Mesenchymal stem cell (in vitro differentiated cells and primary cell): ENCODE measurements around the gene DAGLB.
"Not testable (repeated sequence)": the region's sequence is repeated elsewhere in the genome, so short reads cannot be mapped to it uniquely, and the experiment has no call there.

Source experiments
- DNase-seq: peaks from one replicate; pipeline ENCODE4 v3.0.0-alpha.2; 2013
- H2AFZ ChIP-seq: one replicate; pipeline ENCODE4 v1.6.1; 2013; ENCODE audit warnings: low read depth, mild to moderate bottlenecking, control low read depth, inconsistent platforms, low read length, moderate library complexity
- H2AK5ac ChIP-seq: 2 replicates; pipeline ENCODE4 v1.6.1; 2013; ENCODE audit warnings: low read length, moderate library complexity, mild to moderate bottlenecking, inconsistent platforms; ENCODE audit not compliant: severe bottlenecking
- H2BK120ac ChIP-seq: one replicate; pipeline ENCODE4 v1.6.1; 2013; ENCODE audit warnings: low read depth, mild to moderate bottlenecking, inconsistent platforms, low read length, moderate library complexity
- H2BK12ac ChIP-seq, 2 experiments: one replicate each; pipeline ENCODE4 v1.6.1; 2013; ENCODE audit warnings: inconsistent platforms in 2 of 2, low read length in 2 of 2, mild to moderate bottlenecking in 2 of 2, moderate library complexity in 2 of 2, control low read depth in 1 of 2
- H2BK15ac ChIP-seq: one replicate; pipeline ENCODE4 v1.6.1; 2013; ENCODE audit warnings: mild to moderate bottlenecking, low read depth, inconsistent platforms; ENCODE audit not compliant: poor library complexity, severe bottlenecking
- H2BK5ac ChIP-seq: 2 replicates; pipeline ENCODE4 v1.6.1; 2013; ENCODE audit warnings: low read depth, mild to moderate bottlenecking, low read length, control low read depth, inconsistent platforms; ENCODE audit not compliant: poor library complexity, severe bottlenecking
- H3K14ac ChIP-seq, 2 experiments: one replicate each; pipeline ENCODE4 v1.6.1; 2013; ENCODE audit warnings: inconsistent platforms in 2 of 2, low read length in 2 of 2, control low read depth in 1 of 2, mild to moderate bottlenecking in 1 of 2, moderate library complexity in 1 of 2
- H3K18ac ChIP-seq, 2 experiments: one replicate each; pipeline ENCODE4 v1.6.1; 2013; ENCODE audit warnings: inconsistent platforms in 2 of 2, low read length in 2 of 2, control low read depth in 1 of 2, low read depth in 1 of 2, mild to moderate bottlenecking in 1 of 2
- H3K23ac ChIP-seq, 2 experiments: one replicate each; pipeline ENCODE4 v1.6.1; 2013; ENCODE audit warnings: inconsistent platforms in 2 of 2, low read length in 2 of 2, mild to moderate bottlenecking in 2 of 2, moderate library complexity in 2 of 2, control low read depth in 1 of 2
- H3K27ac ChIP-seq: 2 replicates; pipeline ENCODE4 v1.5.1; 2013; ENCODE audit warnings: mild to moderate bottlenecking, moderate library complexity, low read length, control low read depth, inconsistent platforms; ENCODE audit not compliant: poor library complexity, severe bottlenecking
- H3K27me3 ChIP-seq, 2 experiments: 2 replicates each; pipeline versions ENCODE4 v1.6.1 to v1.7.0; 2013; ENCODE audit warnings: low read length in 2 of 2, mild to moderate bottlenecking in 2 of 2, moderate library complexity in 2 of 2, control low read depth in 1 of 2, inconsistent platforms in 1 of 2; ENCODE audit not compliant: control insufficient read depth in 1 of 2, insufficient read depth in 1 of 2
- H3K36me3 ChIP-seq, 2 experiments: 2 replicates each; pipeline versions ENCODE4 v1.6.1 to v1.7.0; 2013; ENCODE audit warnings: low read length in 2 of 2, control low read depth in 1 of 2, inconsistent platforms in 1 of 2, low read depth in 1 of 2, mild to moderate bottlenecking in 1 of 2; ENCODE audit not compliant: insufficient read depth in 2 of 2, control insufficient read depth in 1 of 2
- H3K4ac ChIP-seq, 2 experiments: one replicate each; pipeline ENCODE4 v1.6.1; 2013; ENCODE audit warnings: inconsistent platforms in 2 of 2, low read length in 2 of 2, mild to moderate bottlenecking in 2 of 2, moderate library complexity in 2 of 2, control low read depth in 1 of 2, low read depth in 1 of 2
- H3K4me1 ChIP-seq: 2 replicates; pipeline ENCODE4 v1.6.1; 2013; ENCODE audit warnings: low read depth, low read length, control low read depth; ENCODE audit not compliant: control insufficient read depth, insufficient read depth
- H3K4me2 ChIP-seq: 2 replicates; pipeline ENCODE4 v1.6.1; 2013; ENCODE audit warnings: low read length, mild to moderate bottlenecking, inconsistent platforms; ENCODE audit not compliant: poor library complexity, severe bottlenecking
- H3K4me3 ChIP-seq, 2 experiments: 2 replicates each; pipeline versions ENCODE4 v1.5.1 to v1.7.0; 2013; ENCODE audit warnings: low read length in 2 of 2, mild to moderate bottlenecking in 2 of 2, control low read depth in 1 of 2, low read depth in 1 of 2; ENCODE audit not compliant: insufficient read depth in 1 of 2
- H3K79me1 ChIP-seq: replicated peaks from 2 replicates; pipeline ENCODE4 v1.6.1; 2013; ENCODE audit warnings: mild to moderate bottlenecking, control low read depth, low read length, inconsistent platforms; ENCODE audit not compliant: poor library complexity, severe bottlenecking
- H3K9ac ChIP-seq: 2 replicates; pipeline ENCODE4 v1.7.0; 2013; ENCODE audit warnings: mild to moderate bottlenecking, low read length, moderate library complexity
- H3K9me3 ChIP-seq: 2 replicates; pipeline ENCODE4 v1.7.0; 2013; ENCODE audit warnings: mild to moderate bottlenecking, low read length; ENCODE audit not compliant: control insufficient read depth
- H4K8ac ChIP-seq: one replicate; pipeline ENCODE4 v1.6.1; 2013; ENCODE audit warnings: inconsistent platforms, mild to moderate bottlenecking, low read length, moderate library complexity
- H4K91ac ChIP-seq: one replicate; pipeline ENCODE4 v1.6.1; 2013; ENCODE audit warnings: mild to moderate bottlenecking, low read length, inconsistent platforms
- WGBS: methylation state at CpG from one replicate; pipeline ENCODE4 v1.1.7; 2013; ENCODE audit warnings: mixed read lengths; 5-methylcytosine and 5-hydroxymethylcytosine counted together

Gene DAGLB

DNA sequence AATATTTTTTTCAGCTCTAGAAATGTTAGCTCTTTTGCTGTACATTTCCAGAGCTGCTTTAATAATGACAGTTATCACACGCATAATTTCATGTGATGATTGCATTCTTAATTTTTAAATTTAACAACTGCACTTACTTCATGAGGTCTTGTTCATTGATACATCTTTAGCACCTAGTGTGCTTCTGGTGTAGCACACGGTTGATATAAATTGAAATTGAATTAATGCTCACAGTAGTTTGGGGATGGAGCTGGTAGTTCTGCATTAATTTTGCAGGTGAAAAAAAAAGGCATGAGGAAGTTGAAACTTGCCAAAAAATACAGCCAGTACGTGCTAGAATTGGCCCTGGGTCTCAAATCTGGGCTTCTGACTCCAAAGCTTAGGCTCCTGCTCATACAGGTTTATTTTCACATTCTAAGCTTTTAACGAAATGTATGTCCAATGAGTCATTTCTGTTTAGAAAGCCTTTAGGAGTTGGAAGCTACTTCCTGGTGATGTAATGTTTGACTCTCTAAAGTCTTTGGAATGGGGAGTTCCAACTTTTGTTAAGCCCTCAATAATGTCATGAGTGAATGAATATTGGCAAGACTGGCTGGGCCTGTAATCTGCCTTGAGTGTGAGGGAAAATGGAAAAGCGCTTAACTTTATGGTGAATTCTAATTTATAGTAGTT lies 62.5 kb downstream of the DAGLB start:
- Histone ChIP-seq H3K4me3 (peak overlapping the region in 1 of 2 experiments; percentile 56), H3K27me3 (no peaks in the 10 kb centered on the region), H3K4me2 (no peak overlapping the region), H3K23ac (no peak overlapping the region), H3K18ac (no peak overlapping the region), H2AFZ (no peak overlapping the region), H3K14ac (no peak overlapping the region), H2BK15ac (no peak overlapping the region), H3K79me1 (no peaks in the 10 kb centered on the region), H3K4ac (no peak overlapping the region), H3K4me1 (peaks cover 24% of the 10 kb centered on the region), H3K9ac (peak overlapping the region; percentile 79), H3K27ac (peak overlapping the region; percentile 85), H4K91ac (no peak overlapping the region), H2BK5ac (no peak overlapping the region), H3K36me3 (peaks cover 23 to 32% of the 10 kb centered on the region in 2 experiments), H4K8ac (no peak overlapping the region), H2BK120ac (no peak overlapping the region), H2AK5ac (no peak overlapping the region), H2BK12ac (no peak overlapping the region), H3K9me3 (no peaks in the 10 kb centered on the region)
- 29% methylated on average over 4 of the region's 5 CpGs for WGBS
- DNase-seq = peak; percentile 98

DNA sequence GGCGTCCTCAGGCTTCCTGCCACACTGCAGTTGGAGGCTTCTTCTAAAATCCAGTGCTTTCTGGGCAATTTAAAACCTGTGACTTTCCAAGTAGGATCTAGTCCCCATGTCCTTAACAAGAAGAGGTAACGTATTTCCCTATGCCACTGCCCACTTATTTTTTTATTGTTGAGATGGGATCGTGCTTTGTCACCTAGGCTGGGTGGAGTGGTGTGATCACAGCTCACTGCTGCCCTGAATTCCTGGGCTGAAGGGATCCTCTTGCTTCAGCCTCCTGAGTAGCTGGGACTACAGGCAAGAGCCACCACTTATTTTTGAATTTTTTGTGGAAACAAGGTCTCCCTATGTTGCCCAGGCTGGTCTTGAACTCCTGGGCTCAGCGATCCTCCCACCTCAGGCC lies 63.4 kb downstream of the DAGLB start:
- Histone ChIP-seq H3K4me2 (no peak overlapping the region), H3K4ac (no peak overlapping the region), H3K4me3 (no peak overlapping the region), H3K9ac (peak overlapping the region; percentile 79), H3K4me1 (peaks cover 25% of the 10 kb centered on the region), H3K36me3 (peaks cover 17 to 29% of the 10 kb centered on the region in 2 experiments), H4K91ac (no peak overlapping the region), H2BK15ac (no peak overlapping the region), H3K18ac (no peak overlapping the region), H2BK120ac (no peak overlapping the region), H3K14ac (no peak overlapping the region), H3K27me3 (no peaks in the 10 kb centered on the region), H3K23ac (no peak overlapping the region), H3K9me3 (no peaks in the 10 kb centered on the region), H2BK12ac (no peak overlapping the region), H3K79me1 (no peaks in the 10 kb centered on the region), H2AFZ (no peak overlapping the region), H3K27ac (peak overlapping the region; percentile 85), H2BK5ac (no peak overlapping the region), H2AK5ac (no peak overlapping the region), H4K8ac (no peak overlapping the region)
- WGBS = 80% methylated on average over 4 of the region's 4 CpGs
- no peak for DNase-seq

DNA sequence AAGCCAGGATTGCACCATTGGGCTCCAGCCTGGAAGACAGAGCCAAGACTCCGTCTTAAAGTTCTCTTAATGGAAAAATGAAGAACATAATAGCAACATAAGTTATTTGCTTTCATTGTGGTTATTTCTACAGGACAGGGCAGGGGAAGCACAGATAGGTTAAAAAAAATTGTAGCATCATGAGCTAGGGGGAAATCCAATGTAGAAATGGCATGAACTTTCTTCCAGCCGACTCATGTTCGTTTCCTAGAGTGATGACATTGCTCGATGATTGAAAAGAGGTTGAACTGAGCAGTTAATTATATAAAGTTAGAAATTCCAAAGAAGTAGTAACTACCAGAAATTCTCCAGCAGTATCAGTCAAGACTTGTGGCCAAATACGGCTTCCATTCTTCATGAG lies 64.9 kb downstream of the DAGLB start:
- Histone ChIP-seq H3K36me3 (peaks cover 14 to 17% of the 10 kb centered on the region in 2 experiments), H3K4me1 (peaks cover 25% of the 10 kb centered on the region), H3K4ac (no peak overlapping the region), H4K91ac (no peak overlapping the region), H3K27ac (no peak overlapping the region), H3K4me3 (peak overlapping the region in 1 of 2 experiments; percentile 4), H2AFZ (no peak overlapping the region), H3K79me1 (no peaks in the 10 kb centered on the region), H3K14ac (no peak overlapping the region), H3K9ac (peak overlapping the region; percentile 6), H2BK120ac (no peak overlapping the region), H2AK5ac (no peak overlapping the region), H3K9me3 (no peaks in the 10 kb centered on the region), H3K27me3 (no peaks in the 10 kb centered on the region), H2BK15ac (no peak overlapping the region), H2BK12ac (no peak overlapping the region), H3K4me2 (no peak overlapping the region), H2BK5ac (no peak overlapping the region), H3K18ac (no peak overlapping the region), H3K23ac (no peak overlapping the region), H4K8ac (no peak overlapping the region)
- peak; percentile 46 for DNase-seq
- WGBS = 100% methylated on average over 4 of the region's 5 CpGs

DNA sequence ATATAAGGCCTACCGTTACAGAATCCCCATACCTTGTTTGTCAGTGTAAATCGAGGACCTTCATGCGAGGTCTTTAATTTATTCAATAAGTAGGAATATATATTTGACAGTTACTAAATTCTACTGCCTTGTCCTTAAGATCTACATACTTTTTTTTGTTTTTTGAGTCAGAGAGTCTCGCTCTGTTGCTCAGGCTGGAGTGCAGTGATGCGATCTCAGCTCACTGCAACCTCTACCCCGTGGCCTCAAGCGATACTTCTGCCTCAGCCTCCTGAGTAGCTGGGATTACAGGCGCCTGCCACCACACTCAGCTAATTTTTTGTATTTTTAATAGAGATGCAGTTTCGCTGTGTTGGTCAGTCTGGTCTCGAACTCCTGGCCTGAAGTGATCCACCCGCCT lies 65.9 kb downstream of the DAGLB start:
- H3K79me1 ChIP-seq, H3K9me3 ChIP-seq, H3K4ac ChIP-seq, H4K8ac ChIP-seq, H3K4me2 ChIP-seq, H2BK5ac ChIP-seq, H2AFZ ChIP-seq, H3K27ac ChIP-seq, H4K91ac ChIP-seq, DNase-seq, H3K9ac ChIP-seq, H3K18ac ChIP-seq, H3K4me3 ChIP-seq, H2AK5ac ChIP-seq, H3K27me3 ChIP-seq, H2BK120ac ChIP-seq, H3K14ac ChIP-seq, H3K23ac ChIP-seq, H2BK12ac ChIP-seq, H2BK15ac ChIP-seq: not testable (repeated sequence)
- Histone ChIP-seq H3K4me1 (peaks cover 30% of the 10 kb centered on the region), H3K36me3 (peaks cover 12 to 17% of the 10 kb centered on the region in 2 experiments)
- WGBS = 100% methylated on average over 9 of the region's 11 CpGs
